GM19455 (cell line): ENCODE results near the gene THBS2.
"Not testable (repeated sequence)": the region's sequence is repeated elsewhere in the genome, so short reads cannot be mapped to it uniquely, and the experiment has no call there.

ENCODE experiments used
- ATAC-seq: cut with Tn5 transposase; IDR thresholded peaks from one replicate; pipeline ENCODE4 v1.9.1; 2021; ENCODE audit not compliant: unreplicated experiment

The THBS2 gene

DNA sequence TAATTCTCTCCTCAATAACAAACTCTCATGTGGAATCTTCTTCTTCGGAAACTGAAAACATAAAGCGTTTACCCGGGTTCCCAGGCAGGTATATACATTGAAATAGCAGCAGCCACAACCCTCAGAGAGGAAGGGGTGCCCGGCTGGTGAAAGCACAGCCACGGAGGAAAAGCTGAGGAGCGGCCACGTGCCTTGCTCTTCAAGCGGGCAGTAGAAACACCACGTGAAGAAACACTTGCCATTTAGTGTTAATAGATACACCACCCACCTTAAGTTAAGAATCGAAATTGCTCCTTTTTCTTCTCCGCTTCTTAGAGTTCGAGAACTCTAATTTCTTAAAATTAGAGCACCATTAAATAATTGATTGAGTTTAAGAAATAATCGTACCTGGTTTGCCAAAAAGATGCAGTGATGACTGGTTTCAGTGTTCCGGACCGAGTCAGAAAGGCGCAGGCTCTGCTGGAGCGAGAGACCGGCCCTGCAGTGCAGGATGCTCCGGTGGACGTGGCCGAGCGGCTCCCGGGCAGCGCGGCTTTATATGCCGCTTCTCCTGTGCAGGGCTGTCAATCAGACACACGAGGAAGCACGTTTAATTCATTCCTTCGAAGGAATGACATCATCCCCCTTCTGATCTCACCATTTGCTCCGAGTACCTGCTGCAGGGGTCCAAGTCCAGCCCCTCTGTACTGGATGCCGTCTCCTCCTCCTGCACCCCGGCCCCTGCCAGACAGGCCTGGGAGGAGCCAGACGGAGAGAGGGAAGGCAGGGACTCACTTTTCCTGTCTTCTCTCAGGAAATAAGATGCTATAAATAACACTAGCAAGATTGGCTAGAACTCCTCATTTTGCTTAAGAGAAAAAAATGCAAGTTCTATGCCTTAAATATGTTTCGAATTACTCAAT is at the start of gene THBS2:
THBS2 (minus strand) TSS at position 510 of the 902 bp plus-strand sequence. CDS start 3,062 bp downstream, outside the sequence.
- ATAC-seq: no peak

GRCh38 chr6:169302716-169303115 is 49.1 kb upstream of the THBS2 start:
- no peak for ATAC-seq

GRCh38 chr6:169302255-169302654 is 48.6 kb upstream of the THBS2 start:
- ATAC-seq: no peak

- ATAC-seq: no peak
These were observed 47.3 kb upstream of the THBS2 start for GRCh38 chr6:169300916-169301315.

DNA sequence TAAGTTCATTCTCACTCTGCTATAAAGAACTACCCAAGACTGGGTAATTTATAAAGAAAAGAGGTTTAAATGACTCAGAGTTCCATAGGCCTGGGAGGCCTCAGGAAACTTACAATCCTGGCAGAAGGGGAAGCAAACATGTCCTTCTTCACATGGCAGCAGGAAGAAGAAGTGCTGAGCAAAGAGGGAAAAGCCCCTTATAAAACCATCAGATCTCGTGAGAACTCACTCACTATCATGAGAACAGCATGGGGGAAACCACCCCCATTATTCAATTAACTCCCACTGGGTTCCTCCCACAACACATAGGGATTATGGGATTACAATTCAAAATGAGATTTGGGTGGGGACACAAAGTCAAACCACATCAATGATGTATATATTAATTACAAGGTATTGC is 45.0 kb upstream of the THBS2 start:
- ATAC-seq: not testable (repeated sequence)

GRCh38 chr6:169296622-169297021 is 43.0 kb upstream of the THBS2 start:
- no peak for ATAC-seq

DNA sequence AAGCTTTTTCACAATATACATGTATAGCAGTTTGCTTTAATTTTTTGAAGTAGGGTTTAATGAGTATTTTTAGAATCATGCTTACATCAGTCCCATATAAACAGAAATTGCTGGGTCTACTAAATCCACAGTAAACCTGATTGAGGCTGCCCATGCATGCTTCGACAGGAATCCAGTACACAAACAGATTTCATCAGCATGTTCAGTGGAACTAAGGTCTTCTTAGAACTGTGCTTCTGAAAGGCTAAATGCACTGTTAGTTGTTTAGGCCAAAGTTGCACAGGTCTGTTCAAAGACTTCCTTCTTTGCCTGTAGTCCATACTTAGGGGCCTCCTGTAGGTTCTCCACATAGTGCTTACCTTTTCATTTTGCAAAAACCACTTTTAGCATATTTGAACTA is 42.5 kb upstream of the THBS2 start:
- ATAC-seq: no peak

GRCh38 chr6:169293196-169293595 is 39.5 kb upstream of the THBS2 start:
- ATAC-seq: no peak

- ATAC-seq: no peak
These were observed 38.9 kb upstream of the THBS2 start for GRCh38 chr6:169292338-169293124.

DNA sequence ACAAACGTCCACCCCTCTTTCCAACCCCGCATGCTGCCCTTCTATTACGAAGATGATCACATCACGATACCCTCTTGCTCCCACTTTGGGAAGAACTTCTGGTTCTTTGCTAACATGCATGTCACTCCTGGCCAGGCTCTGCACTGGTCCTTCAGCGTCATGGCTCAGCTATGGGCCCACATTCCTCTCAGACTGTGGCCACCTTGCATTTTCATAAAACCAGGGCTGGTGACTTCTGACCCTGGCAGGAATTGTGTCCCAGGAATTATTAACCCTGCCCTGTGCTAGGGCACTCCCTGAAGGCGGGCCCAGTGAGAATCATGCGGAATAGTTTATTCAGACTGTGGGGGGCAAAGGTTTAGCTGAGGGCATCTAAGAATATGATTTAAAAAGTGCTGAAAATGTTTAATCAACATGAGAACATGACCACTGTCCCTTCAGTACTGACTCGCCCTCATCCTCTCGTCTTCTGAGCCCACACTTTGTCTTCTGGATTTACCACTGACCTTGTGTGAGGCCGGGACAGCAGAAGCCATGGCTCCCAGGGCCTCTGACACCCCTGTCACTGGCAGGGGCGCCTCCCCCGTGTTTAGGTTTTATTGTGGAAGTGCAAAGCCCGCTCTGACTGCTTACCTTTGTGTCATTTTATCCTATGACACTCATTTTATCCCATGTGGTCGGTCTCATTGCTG is 38.1 kb upstream of the THBS2 start:
- no peak for ATAC-seq

- no peak for ATAC-seq
These were observed 37.5 kb upstream of the THBS2 start for GRCh38 chr6:169291148-169291547.

- ATAC-seq: no peak
These were observed 36.1 kb upstream of the THBS2 start for GRCh38 chr6:169289619-169290339.

DNA sequence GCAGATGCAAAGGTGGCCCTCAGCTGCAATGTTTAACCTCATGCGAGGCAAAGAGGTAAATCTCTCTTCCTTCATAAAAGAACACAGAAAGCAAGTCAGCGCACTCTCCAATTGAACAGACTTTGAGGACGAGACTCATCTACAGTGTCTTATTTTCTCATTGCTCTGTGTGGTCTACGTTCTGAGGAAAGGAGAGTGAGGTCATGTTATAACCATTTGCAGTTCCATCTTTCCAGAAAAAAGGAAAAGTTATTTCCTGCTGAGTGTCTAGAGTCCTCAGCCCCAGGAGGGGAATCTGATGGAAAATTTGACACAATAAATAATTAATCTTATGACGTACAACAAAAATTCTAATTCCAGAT is 35.6 kb upstream of the THBS2 start:
- no peak for ATAC-seq

DNA sequence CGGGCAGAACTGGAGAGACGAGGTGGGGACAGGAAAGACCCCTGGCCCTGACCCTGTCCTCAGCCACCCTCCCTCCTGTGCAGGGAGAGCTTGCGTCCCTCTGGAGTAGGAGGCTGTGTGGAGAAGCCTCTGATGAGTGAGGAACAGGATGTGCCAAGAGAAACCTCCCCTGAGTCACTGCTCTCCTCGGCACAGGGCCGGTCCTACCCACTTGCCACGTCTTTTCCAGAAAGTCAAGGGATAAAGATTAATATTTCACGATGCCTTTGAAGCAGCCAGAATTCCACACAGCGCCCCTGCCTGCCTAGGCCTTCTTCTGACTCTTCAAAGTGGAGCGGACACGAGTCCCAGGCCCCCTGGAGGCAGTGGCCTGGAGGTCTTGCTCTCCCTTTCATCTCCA is 34.9 kb upstream of the THBS2 start:
- ATAC-seq: no peak

DNA sequence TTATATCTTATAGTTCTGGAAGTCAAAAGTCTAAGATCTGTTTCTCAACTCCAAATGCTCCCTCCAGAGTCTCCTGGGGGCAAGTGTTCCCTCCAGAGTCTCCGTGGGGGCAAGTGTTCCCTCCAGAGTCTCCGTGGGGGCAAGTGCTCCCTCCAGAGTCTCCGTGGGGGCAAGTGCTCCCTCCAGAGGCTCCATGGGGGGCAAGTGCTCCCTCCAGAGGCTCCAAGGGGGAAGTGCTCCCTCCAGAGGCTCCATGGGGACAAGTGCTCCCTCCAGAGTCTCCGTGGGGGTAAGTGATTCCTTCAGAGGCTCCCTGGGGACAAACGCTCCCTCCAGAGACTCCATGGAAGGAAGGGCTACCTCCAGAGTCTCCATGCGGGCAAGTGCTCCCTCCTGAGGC is 34.0 kb upstream of the THBS2 start:
- no peak for ATAC-seq

DNA sequence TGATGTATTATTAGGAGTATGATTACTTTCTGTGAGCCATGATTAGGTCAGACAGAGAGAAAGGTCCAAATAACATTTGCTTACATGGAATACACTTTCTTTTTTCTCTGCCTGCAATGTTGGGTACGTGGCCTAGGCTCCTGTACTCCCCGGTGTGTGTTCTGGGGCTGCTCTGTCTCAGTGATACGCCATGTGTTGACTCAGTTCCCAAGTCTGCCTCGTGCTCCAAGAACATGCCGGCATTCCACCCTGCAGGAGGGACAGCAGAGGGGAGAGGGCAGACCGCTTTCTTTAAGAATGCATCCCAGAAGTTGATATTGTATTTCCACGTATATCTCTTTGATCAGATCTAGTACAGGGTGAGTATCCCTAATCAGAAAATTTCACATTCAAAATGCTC is 33.3 kb upstream of the THBS2 start:
- ATAC-seq: no peak

DNA sequence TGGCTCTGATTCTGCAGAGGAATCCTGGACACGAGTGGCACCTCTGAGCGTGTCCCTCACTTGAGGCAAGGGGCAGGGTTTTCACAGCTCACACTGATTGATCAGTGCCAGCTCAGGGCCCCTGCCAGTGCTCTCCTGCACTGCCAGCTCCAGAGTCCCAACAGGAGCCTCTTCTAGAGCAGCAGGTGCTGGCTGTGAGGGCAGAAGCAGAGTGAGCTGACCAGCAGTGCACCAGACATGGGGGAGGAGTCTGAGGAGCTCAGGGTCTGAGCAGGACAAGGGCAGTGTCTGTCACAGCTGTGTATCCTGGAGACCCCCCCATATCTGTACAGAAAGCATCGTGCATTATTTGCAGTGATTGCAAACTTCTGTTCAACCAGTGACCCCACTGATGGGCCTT is 31.5 kb upstream of the THBS2 start:
- no peak for ATAC-seq

DNA sequence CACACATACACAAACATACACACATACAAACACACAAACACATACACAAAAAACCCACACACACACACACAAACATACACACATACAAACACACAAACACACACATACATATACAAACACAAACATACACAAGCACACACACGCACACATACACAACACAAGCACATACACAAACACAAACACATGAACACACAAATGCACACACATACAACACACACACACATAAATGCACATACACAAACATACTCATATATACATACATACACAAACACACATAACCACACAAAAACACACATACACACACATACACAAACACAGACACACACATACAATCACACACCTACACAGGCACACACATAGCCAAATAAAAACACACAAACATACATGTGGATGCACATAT is 30.3 kb upstream of the THBS2 start:
- ATAC-seq: no peak

DNA sequence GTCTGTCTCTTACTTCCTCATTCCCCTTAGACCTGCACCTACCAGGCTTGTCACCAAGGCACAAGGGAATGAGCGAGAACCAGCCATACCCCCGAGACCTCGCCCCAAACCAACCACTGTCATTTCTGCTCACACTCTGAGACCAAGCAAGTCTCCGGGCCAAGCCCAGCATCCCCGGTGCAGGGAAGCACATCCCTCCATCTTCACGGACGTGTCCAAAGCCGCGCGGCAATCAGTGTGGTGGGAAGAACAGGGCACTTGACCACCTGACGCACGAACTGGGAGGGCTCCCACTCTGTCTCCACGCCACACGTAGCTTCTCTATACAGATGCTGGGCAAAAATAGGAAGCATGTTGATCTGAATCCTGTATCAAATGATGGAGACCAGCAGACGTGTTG is 28.4 kb upstream of the THBS2 start:
- ATAC-seq: no peak

DNA sequence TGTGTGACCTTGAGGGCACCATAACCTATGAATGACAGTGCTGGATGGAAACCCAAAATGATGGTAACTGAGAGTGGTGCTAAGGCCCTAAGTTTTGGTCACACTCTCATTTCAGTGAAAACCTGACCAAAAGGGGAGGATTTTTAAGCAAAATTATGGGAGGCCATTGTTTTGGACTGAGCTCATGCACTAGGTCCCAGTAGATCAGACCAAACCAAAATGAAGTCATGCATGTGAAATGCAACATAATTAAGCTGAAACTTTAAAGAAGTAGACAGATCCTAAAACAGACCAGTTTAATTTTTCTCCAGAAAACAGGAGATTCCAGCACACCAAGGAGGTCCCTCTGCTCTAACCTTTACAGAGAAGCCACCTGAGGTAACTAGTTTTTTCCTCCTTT is 24.0 kb upstream of the THBS2 start:
- ATAC-seq: no peak

DNA sequence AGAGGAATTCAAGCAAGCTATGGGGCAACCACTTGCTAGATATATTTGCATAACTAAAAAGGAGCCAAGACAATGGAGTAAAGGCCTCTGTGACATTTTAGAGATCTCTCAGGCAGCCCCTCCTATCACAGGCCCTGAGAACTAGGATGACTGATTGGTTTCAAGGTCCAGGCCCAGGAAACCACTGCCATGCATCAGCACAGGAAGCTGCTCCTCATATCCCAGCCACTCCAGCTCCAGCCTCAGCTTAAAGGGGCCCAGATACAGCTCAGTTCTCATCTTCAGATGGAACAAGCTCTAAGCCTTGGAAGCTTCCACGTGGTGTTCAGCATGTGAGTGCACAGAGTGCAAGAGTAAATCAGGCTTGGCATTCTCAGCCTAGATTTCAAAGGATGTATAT is 21.1 kb upstream of the THBS2 start:
- ATAC-seq: no peak
